ENCODE data around the gene TJP3.
A peak's percentile ranks its signal among the peaks of the same experiment; 100 is the strongest.

Gene TJP3

DNA sequence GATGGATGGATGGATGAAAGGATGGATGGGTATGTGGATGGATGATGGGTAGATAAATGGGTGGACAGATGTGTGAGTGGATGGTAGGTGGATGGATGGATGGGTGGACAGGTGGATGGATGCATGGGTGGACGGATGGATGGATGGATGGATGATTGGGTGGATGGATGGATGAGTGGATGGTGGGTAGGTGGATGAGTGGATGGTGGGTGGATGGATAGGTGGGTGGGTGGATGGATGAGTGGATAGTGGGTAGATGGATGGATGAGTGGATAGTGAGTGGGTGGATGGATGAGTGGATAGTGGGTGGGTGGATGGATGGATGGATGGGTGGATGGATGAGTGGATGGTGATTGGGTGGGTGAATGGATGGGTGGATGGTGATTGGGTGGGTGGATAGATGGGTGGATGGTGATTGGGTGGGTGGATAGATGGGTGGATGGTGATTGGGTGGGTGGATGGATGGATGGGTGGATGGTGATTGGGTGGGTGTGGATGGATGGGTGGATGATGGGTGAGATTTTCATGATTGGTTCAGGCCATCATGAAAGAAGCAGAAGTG is 68.4 kb downstream of the TJP3 start:
- Histone ChIP-seq H3K27ac (ENCODE audit: low read depth, low read length) (no peak overlapping the region), H3K4me3 (ENCODE audit: low read length) (no peak overlapping the region), H3K4me1 (ENCODE audit: control insufficient read depth, insufficient read depth, low read length) (no peaks in the 10 kb centered on the region), H3K9ac (ENCODE audit: low read length) (no peak overlapping the region), H3K27me3 (ENCODE audit: control insufficient read depth, insufficient read depth, low read length) (peaks cover 3% of the 10 kb centered on the region), H3K36me3 (ENCODE audit: control insufficient read depth, insufficient read depth, low read length) (no peaks in the 10 kb centered on the region)

DNA sequence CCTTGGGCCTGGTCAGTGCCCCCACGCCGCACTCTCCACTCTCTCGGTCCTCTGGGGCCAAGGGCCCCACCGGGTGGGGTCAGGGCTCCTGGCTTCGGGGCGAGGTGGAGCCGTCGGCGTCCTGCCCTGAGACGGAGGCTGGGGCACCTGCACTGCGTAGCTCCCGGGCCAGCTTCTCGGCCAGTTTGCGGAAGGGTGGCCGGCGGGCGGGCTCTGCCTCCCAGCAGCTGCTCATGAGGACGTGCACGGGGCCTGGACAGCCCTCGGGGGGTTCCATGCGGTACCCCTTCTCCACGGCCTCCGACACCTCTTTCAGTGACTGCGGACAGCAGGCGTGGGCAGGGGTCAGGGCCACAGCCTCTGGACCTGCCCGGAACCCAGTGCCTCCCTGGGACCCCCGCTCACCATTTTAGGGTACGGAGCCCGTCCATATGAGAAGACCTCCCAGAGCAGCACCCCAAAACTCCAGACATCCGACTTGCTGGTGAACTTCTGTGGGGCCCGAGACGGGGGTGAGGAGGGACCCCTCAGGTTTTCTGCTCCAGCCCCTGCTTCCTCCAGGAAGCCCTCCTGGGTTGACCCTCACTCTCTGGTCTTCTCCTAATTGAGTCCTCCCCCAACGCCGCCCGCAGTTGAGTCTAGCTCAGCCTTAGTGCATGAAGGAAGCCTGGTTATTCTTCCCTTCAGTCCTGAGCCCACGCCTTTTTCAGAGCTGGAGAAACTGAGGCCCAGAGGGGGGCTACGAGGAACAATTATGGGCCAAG is 70.1 kb downstream of the TJP3 start:
- H3K9ac ChIP-seq (ENCODE audit: low read length): no peak overlapping the region
- no peak overlapping the region for H3K27ac ChIP-seq (ENCODE audit: low read depth, low read length)
- H3K36me3 ChIP-seq (ENCODE audit: control insufficient read depth, insufficient read depth, low read length): no peaks in the 10 kb centered on the region
- H3K4me3 ChIP-seq (ENCODE audit: low read length): no peak overlapping the region
- no peaks in the 10 kb centered on the region for H3K4me1 ChIP-seq (ENCODE audit: control insufficient read depth, insufficient read depth, low read length)
- H3K27me3 ChIP-seq (ENCODE audit: control insufficient read depth, insufficient read depth, low read length): no peaks in the 10 kb centered on the region

DNA sequence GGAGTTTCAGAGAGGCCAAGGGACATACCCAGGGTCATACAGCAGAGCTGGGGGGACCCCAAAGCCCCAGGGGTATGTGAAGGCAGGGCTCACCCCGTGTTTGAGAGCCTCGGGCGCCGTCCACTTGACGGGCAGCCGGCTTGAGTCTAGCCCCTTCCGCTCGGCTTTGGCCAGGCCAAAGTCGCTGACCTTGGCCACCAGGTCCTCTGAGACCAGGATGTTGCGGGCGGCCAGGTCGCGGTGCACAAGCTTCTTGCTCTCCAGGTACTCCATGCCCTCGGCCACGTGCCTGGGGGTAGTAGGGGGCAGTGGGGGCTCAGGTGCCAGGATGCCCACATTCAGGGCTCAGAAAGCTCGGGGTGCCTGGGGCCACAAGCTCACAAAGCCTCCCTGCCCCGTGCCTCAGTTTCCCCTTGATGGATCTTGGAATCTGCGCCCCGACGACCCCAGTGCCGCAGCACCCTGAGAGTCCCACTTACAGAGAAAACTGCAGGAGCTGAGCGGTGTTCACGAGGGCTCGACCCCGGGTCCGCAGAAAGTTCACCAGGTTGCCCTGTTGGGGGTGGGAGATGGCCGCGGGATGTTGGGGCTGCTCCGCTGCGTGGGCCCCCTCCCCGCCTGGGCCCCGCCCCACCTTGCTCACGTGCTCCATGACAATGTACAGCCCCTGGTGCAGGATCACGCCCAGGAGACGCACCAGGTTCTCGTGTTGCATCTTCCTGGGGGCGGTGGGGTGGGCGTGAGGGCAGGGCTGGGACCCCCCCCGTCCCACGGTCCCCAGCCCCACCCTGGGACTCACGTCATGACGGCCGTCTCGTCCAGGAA is 70.9 kb downstream of the TJP3 start:
- Histone ChIP-seq H3K4me3 (ENCODE audit: low read length) (no peak overlapping the region), H3K27ac (ENCODE audit: low read depth, low read length) (no peak overlapping the region), H3K36me3 (ENCODE audit: control insufficient read depth, insufficient read depth, low read length) (no peaks in the 10 kb centered on the region), H3K9ac (ENCODE audit: low read length) (no peak overlapping the region), H3K27me3 (ENCODE audit: control insufficient read depth, insufficient read depth, low read length) (no peaks in the 10 kb centered on the region), H3K4me1 (ENCODE audit: control insufficient read depth, insufficient read depth, low read length) (no peaks in the 10 kb centered on the region)

DNA sequence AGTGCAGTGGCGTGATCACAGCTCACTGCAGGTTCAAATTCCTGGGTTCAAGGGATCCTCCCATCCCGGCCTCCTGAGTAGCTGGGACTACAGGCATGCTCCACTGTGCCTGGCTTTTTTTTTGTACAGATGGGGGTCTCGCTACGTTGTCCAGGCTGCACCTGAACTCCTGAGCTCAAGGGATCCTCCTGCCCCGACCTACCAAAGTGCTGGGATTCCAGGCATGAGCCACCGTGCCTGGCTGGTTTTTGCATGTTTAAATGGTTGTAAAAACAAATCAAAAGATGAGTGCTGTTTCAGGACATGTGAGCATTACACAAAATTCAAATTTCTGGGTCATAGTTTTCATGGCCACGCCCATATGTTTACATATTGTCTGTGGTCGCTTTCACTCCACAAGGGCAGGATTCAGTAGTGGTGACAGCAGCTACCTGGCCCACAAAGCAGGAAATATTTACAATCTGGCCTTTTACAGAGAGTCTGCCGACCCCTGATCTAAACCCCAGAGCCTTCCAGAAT is 72.7 kb downstream of the TJP3 start:
- H3K27me3 ChIP-seq (ENCODE audit: control insufficient read depth, insufficient read depth, low read length): peaks cover 6% of the 10 kb centered on the region
- H3K9ac ChIP-seq (ENCODE audit: low read length): no peak overlapping the region

DNA sequence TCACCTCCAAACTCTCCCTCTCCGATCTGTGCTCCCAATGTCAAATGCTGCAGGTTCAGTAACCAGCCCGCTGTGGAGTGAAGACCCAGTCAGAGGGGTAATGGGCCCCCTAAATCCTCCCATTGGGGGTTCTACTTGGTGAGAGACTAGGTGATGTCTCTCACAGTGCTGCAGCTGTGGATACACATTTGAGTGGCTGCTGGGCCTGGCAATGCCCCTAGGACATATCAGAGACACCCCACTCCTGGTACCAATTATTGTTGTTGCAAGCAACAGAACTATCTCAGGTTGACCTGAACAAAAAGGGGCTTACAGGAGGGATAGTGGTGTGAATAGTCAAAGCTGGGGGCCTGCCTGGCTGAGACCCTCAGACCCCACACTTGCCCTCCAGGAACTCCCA is 73.4 kb downstream of the TJP3 start:
- H3K4me3 ChIP-seq (ENCODE audit: low read length): no peak overlapping the region
- no peak overlapping the region for H3K27ac ChIP-seq (ENCODE audit: low read depth, low read length)
- peaks cover 6% of the 10 kb centered on the region for H3K27me3 ChIP-seq (ENCODE audit: control insufficient read depth, insufficient read depth, low read length)
- H3K36me3 ChIP-seq (ENCODE audit: control insufficient read depth, insufficient read depth, low read length): no peaks in the 10 kb centered on the region
- H3K9ac ChIP-seq (ENCODE audit: low read length): no peak overlapping the region
- no peaks in the 10 kb centered on the region for H3K4me1 ChIP-seq (ENCODE audit: control insufficient read depth, insufficient read depth, low read length)

More for the DNA sequence above, 72.7 kb downstream of the TJP3 start:
- Histone ChIP-seq H3K4me3 (ENCODE audit: low read length) (no peak overlapping the region), H3K4me1 (ENCODE audit: control insufficient read depth, insufficient read depth, low read length) (no peaks in the 10 kb centered on the region), H3K36me3 (ENCODE audit: control insufficient read depth, insufficient read depth, low read length) (no peaks in the 10 kb centered on the region), H3K27ac (ENCODE audit: low read depth, low read length) (no peak overlapping the region)

DNA sequence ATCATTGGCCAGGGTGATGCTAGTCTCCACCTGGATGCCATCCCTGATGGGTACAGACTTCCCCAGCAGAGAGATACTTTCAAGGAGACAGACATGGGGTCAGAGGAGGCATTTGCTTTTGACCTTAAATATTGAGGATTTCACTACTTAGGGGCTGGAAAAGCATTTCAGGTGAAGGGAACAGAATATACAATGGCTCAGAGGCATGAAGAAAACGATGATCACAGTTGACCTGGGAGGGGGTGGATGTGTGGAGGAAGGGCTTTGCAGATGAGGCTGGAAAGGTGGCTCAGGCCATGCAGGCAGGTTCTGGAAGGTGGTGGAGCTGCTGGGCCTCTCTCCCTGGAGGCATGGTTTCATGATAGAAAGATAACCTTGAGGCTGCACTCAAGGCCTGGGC is 74.1 kb downstream of the TJP3 start:
- no peak overlapping the region for H3K9ac ChIP-seq (ENCODE audit: low read length)
- H3K27ac ChIP-seq (ENCODE audit: low read depth, low read length): no peak overlapping the region
- peaks cover 6% of the 10 kb centered on the region for H3K27me3 ChIP-seq (ENCODE audit: control insufficient read depth, insufficient read depth, low read length)
- no peaks in the 10 kb centered on the region for H3K4me1 ChIP-seq (ENCODE audit: control insufficient read depth, insufficient read depth, low read length)
- no peaks in the 10 kb centered on the region for H3K36me3 ChIP-seq (ENCODE audit: control insufficient read depth, insufficient read depth, low read length)
- no peak overlapping the region for H3K4me3 ChIP-seq (ENCODE audit: low read length)

DNA sequence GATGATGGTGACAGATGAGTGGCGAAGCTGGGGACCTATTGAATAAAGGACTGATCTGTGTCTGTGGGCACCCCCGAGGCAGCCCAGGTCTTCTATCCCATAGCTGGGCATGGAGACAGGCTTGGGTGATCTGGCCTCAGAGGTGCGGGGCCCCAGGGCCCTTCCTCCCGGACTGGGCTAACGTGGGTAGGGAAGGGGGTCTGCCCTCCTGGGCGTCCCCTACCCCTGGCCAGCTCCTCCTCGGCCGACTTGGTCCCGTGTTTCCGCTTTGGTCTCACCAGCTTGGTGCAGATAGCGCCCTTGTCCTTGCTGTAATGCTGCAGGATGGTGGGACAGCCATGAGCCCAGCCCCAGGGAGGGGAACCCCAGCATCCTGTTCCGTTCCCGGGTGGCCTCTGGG is 74.7 kb downstream of the TJP3 start:
- no peak overlapping the region for H3K9ac ChIP-seq (ENCODE audit: low read length)
- H3K27ac ChIP-seq (ENCODE audit: low read depth, low read length): no peak overlapping the region
- no peaks in the 10 kb centered on the region for H3K36me3 ChIP-seq (ENCODE audit: control insufficient read depth, insufficient read depth, low read length)
- no peaks in the 10 kb centered on the region for H3K4me1 ChIP-seq (ENCODE audit: control insufficient read depth, insufficient read depth, low read length)
- peaks cover 6% of the 10 kb centered on the region for H3K27me3 ChIP-seq (ENCODE audit: control insufficient read depth, insufficient read depth, low read length)
- H3K4me3 ChIP-seq (ENCODE audit: low read length): no peak overlapping the region

DNA sequence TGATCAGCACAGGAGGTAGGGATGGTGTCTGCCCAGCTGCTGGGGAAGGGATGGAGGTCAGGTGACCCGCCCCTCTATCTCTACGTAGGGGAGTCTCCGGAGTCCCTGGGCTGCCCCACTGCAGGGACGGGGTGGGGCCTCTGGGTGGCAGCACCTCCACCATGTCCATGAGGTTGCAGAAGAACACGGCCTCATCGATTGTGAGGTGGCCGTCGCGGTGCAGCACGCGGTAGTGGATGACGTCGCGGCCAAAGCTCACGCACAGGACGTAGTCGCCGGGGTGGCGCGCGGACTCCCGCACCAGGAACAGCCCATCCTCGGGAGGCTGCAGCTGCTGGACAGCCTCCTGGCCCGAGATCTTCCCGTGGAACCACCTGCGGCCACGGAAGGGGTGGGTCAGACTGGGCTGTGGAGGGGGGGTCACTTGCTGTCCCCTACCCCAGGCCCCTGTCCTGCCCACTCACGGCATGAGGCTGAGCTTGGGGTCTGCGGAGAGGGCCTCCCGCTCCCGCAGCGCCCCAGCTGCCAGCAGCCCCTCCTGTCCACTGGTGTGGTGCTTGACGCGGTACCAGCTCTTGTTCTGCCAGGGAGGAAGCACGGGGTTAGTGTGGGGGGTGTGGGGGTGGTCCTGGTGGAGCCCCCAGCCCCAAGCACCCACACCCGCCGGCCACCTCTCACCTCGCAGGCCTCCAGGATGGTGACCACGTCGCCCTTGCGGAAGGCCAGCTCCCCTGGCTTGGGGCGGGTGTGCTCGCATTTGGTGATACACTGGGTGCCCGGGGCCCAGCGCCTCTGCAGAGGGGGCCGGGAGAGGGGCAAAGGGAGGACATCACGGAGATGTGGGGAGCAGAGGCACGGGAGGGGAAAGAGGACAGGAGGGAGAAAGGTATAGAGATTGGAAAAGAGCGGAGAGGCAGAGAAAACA is 75.7 kb downstream of the TJP3 start:
- Histone ChIP-seq H3K27me3 (ENCODE audit: control insufficient read depth, insufficient read depth, low read length) (peaks cover 6% of the 10 kb centered on the region), H3K36me3 (ENCODE audit: control insufficient read depth, insufficient read depth, low read length) (no peaks in the 10 kb centered on the region), H3K4me1 (ENCODE audit: control insufficient read depth, insufficient read depth, low read length) (no peaks in the 10 kb centered on the region), H3K9ac (ENCODE audit: low read length) (no peak overlapping the region), H3K4me3 (ENCODE audit: low read length) (no peak overlapping the region), H3K27ac (ENCODE audit: low read depth, low read length) (no peak overlapping the region)

DNA sequence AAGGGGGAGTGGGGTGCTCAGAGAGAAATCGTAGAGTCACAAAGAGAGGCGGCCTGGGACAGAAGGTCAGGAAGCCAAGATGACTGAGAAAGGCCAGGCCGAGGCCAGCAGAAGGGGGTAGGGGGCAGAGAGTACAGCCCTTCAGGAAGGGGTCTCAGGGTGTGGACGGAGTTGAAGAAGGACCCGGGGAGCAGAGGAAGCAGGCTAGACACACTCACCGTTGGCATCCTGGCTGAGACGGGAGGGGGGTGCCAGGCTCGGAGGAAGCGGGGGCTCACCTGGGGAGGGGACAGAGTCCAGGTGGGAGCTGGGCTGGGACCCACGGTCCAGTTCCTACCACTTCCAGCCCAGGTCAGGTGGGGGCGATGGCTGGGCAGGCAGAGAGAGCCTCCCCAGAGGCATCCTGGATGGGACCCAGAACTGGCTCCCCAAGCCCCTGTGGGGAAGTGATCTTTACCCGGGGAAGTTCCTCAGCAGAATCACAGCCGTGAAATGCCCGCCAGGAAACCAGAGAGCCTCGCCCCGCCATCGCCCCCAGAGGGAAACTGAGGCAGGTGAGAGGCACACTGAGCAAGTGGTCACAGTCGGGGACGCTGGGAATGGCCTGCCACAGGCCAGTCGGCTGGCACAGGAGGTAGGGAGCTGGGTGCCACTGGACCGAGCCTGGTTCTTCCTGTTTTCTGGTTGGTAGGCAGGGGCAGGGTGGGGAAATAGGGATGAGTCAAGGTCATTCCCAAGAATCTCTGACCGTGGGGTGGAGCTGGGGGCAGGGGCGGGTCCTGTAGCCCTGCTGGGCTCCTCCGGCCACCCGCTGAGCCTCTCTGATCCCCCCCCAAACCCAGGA is 76.6 kb downstream of the TJP3 start:
- Histone ChIP-seq H3K9ac (ENCODE audit: low read length) (no peak overlapping the region), H3K36me3 (ENCODE audit: control insufficient read depth, insufficient read depth, low read length) (no peaks in the 10 kb centered on the region), H3K4me3 (ENCODE audit: low read length) (peak overlapping the region; percentile 44), H3K27ac (ENCODE audit: low read depth, low read length) (no peak overlapping the region), H3K27me3 (ENCODE audit: control insufficient read depth, insufficient read depth, low read length) (peaks cover 6% of the 10 kb centered on the region), H3K4me1 (ENCODE audit: control insufficient read depth, insufficient read depth, low read length) (no peaks in the 10 kb centered on the region)

DNA sequence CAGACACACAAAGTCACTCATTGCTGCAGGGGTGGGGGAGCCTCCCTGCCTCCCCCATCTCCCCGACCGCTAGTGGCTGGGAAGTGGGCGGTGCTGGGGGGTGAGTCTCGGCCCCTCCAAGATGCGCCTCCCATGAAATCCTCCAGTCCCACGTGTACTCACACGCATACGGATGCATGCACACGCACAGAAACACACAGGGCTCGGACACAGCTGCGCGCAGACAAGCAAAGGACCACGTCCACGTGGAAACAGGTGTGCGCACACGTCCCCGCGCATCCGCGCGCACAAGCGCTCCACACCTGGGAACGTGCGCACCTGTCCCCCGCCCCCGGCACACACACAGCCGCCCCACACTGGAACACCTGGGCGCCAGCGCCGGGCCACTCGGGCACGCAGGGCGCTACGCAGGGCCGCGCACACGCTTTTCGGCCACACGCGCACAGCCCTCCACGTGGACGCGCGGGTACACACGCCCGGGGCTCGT is 77.3 kb downstream of the TJP3 start:
- no peaks in the 10 kb centered on the region for H3K36me3 ChIP-seq (ENCODE audit: control insufficient read depth, insufficient read depth, low read length)
- peak overlapping the region; percentile 44 for H3K4me3 ChIP-seq (ENCODE audit: low read length)
- peaks cover 6% of the 10 kb centered on the region for H3K27me3 ChIP-seq (ENCODE audit: control insufficient read depth, insufficient read depth, low read length)
- H3K27ac ChIP-seq (ENCODE audit: low read depth, low read length): no peak overlapping the region
- H3K4me1 ChIP-seq (ENCODE audit: control insufficient read depth, insufficient read depth, low read length): no peaks in the 10 kb centered on the region
- no peak overlapping the region for H3K9ac ChIP-seq (ENCODE audit: low read length)
